K562 (cell line): Measurements from ENCODE around the gene BLID. TPM values are rescaled to one million over a fixed set of nuclear protein-coding genes. Genes with fewer than 3 reads are reported as not detected.

ENCODE experiments used
- ATAC-seq: fragments of 200-7000 bp; cut with Tn5 transposase; 3 replicates; pipeline ENCODE4 v1.9.1; 2020; ENCODE audit warnings: moderate library complexity
- BruUV-seq: library from RNA; stranded (reverse); fragments of 400-500 nt; replicated peaks from 2 replicates; lab custom pipeline; 2021; lab: Mats Ljungman, UMichigan
- CTCF ChIA-PET: fragments of 300-600 bp; formaldehyde crosslinking; extraction: SDS; loops from one replicate; lab custom pipeline; 2021; ENCODE audit warnings: low intra/inter-chr PET ratio; lab: Yijun Ruan, JAX
- POLR2A ChIA-PET: fragments of 300-600, 350-650 bp; sonication (Branson Sonifier 250); formaldehyde crosslinking; extraction: SDS; loops from one replicate; lab custom pipeline; 2021; ENCODE audit warnings: antibody characterized with exemption, inconsistent platforms; lab: Yijun Ruan, JAX
- DNase-seq, 4 experiments: peaks; one replicate each; pipeline versions ENCODE4 v3.0.0 to v3.0.0-alpha.2; 2011 to 2018; ENCODE audit warnings: low spot score in 3 of 4, mixed read lengths in 3 of 4; ENCODE audit errors: extremely low read depth in 1 of 4
- FAIRE-seq: peaks from 2 replicates; lab custom pipeline; 2011; peaks lifted over from hg19 to GRCh38; lab: Jason Lieb, UNC
- H2AFZ ChIP-seq: 2 replicates; pipeline ENCODE4 v1.6.0; 2011; ENCODE audit warnings: low read depth, low read length, control low read depth, inconsistent platforms
- H3K27ac ChIP-seq: fragments of 200-600 bp; 3 replicates; pipeline ENCODE4 v1.8.0; 2011; ENCODE audit warnings: low read depth, mild to moderate bottlenecking, control low read depth, inconsistent platforms, low read length, moderate library complexity, mixed read lengths; ENCODE audit errors: extremely low read depth
- H3K27me3 ChIP-seq, 2 experiments: fragments of 300-600 bp in 1 of 2; 2 replicates in 1 of 2; 3 replicates in 1 of 2; pipeline versions ENCODE4 v1.6.0 to v1.8.0; 2011; ENCODE audit warnings: inconsistent platforms in 2 of 2, low read length in 2 of 2, mild to moderate bottlenecking in 1 of 2, mixed read lengths in 1 of 2, moderate library complexity in 1 of 2; ENCODE audit not compliant: control insufficient read depth in 2 of 2, insufficient read depth in 2 of 2
- H3K36me3 ChIP-seq: fragments of 300-600 bp; 3 replicates; pipeline ENCODE4 v1.8.0; 2011; ENCODE audit warnings: mild to moderate bottlenecking, low read length, inconsistent platforms; ENCODE audit not compliant: control insufficient read depth, insufficient read depth
- H3K4me1 ChIP-seq, 2 experiments: fragments of 200-600 bp in 1 of 2; replicated peaks in 1 of 2; 2 replicates in 1 of 2; 3 replicates in 1 of 2; pipeline versions ENCODE4 v1.5.1 to v1.8.0; 2011; ENCODE audit warnings: inconsistent platforms in 2 of 2, low read length in 2 of 2, mild to moderate bottlenecking in 1 of 2, mixed read lengths in 1 of 2, moderate library complexity in 1 of 2; ENCODE audit not compliant: control insufficient read depth in 2 of 2, insufficient read depth in 2 of 2
- H3K4me2 ChIP-seq: 2 replicates; pipeline ENCODE4 v1.6.1; 2011; ENCODE audit warnings: low read length, control low read depth, inconsistent platforms, mixed read lengths; ENCODE audit not compliant: insufficient read depth
- H3K4me3 ChIP-seq: fragments of 200-600 bp; sonication (generic), shearing (Covaris generic); 2 replicates; pipeline ENCODE4 v1.5.1; 2016; ENCODE audit warnings: control low read depth, inconsistent platforms
- H3K79me2 ChIP-seq: fragments of 200-600 bp; 3 replicates; pipeline ENCODE4 v1.8.0; 2011; ENCODE audit warnings: low read length, inconsistent platforms; ENCODE audit not compliant: control insufficient read depth, insufficient read depth
- H3K9ac ChIP-seq, 2 experiments: 2 replicates each; pipeline versions ENCODE4 v1.6.0 to v1.6.1; 2011; ENCODE audit warnings: low read depth in 2 of 2, low read length in 2 of 2, control low read depth in 1 of 2, inconsistent platforms in 1 of 2, mild to moderate bottlenecking in 1 of 2, mixed read lengths in 1 of 2; ENCODE audit not compliant: insufficient read depth in 1 of 2
- H3K9me1 ChIP-seq: one replicate; pipeline ENCODE4 v1.6.0; 2011; ENCODE audit warnings: inconsistent platforms, mild to moderate bottlenecking, low read length, moderate library complexity; ENCODE audit not compliant: control insufficient read depth, insufficient read depth
- H3K9me3 ChIP-seq: replicated peaks from 2 replicates; pipeline ENCODE4 v1.5.1; 2011; ENCODE audit warnings: low read depth, low read length, inconsistent platforms; ENCODE audit not compliant: control insufficient read depth, insufficient read depth
- H4K20me1 ChIP-seq: replicated peaks from 2 replicates; pipeline ENCODE4 v1.6.1; 2011; ENCODE audit warnings: low read length, inconsistent platforms, mixed read lengths; ENCODE audit not compliant: control insufficient read depth, insufficient read depth
- BACH1 ChIP-seq: fragments of 200-800 bp; sonication (Bioruptor generic); IDR thresholded peaks from 2 replicates; pipeline ENCODE4 v1.6.1; 2016; ENCODE audit warnings: missing genetic modification characterization, missing compliant biosample characterization
- DNMT1 ChIP-seq: fragments of 450-650 bp; IDR thresholded peaks from 2 replicates; pipeline ENCODE4 v1.6.1; 2016; ENCODE audit warnings: antibody characterized with exemption, mild to moderate bottlenecking
- FOXJ3 ChIP-seq: sonication (generic); formaldehyde crosslinking; IDR thresholded peaks from 2 replicates; pipeline ENCODE4 v1.4.0; 2020; ENCODE audit warnings: mild to moderate bottlenecking, missing genetic modification reagents
- GABPB1 ChIP-seq: sonication (generic); formaldehyde crosslinking; IDR thresholded peaks from 2 replicates; pipeline ENCODE4 v1.8.0; 2022; ENCODE audit warnings: mild to moderate bottlenecking, missing genetic modification reagents
- MIER1 ChIP-seq: fragments of 450-650 bp; IDR thresholded peaks from 2 replicates; pipeline ENCODE4 v1.6.1; 2016; ENCODE audit warnings: antibody characterized with exemption, mild to moderate bottlenecking, low read depth
- PPARD ChIP-seq: fragments of 250-450 bp; sonication (Bioruptor Pico); IDR thresholded peaks from 2 replicates; pipeline ENCODE4 v1.8.0; 2022; ENCODE audit warnings: inconsistent platforms, mild to moderate bottlenecking, moderate library complexity
- RAD51 ChIP-seq: fragments of 450-650 bp; IDR thresholded peaks from 2 replicates; pipeline ENCODE4 v1.7.1; 2016; ENCODE audit warnings: low read depth, mild to moderate bottlenecking, borderline replicate concordance
- SAFB ChIP-seq: fragments of 200-400 bp; formaldehyde crosslinking; IDR thresholded peaks from 2 replicates; pipeline ENCODE4 v1.6.1; 2017; ENCODE audit warnings: low read depth, low read length, borderline replicate concordance
- TSC22D4 ChIP-seq: fragments of 450-650 bp; IDR thresholded peaks from 2 replicates; pipeline ENCODE4 v1.6.1; 2016; ENCODE audit warnings: missing genetic modification characterization, missing biosample characterization, control low read depth
- XRCC3 ChIP-seq: fragments of 450-650 bp; IDR thresholded peaks from 2 replicates; pipeline ENCODE4 v1.6.1; 2017; ENCODE audit warnings: mild to moderate bottlenecking, moderate library complexity
- ZFPM2 ChIP-seq: fragments of 250-450 bp; sonication (Bioruptor Pico); IDR thresholded peaks from 2 replicates; pipeline ENCODE4 v1.5.1; 2022; ENCODE audit warnings: mild to moderate bottlenecking
- ZNF175 ChIP-seq: fragments of 200-800 bp; sonication (Bioruptor generic); IDR thresholded peaks from 2 replicates; pipeline ENCODE4 v1.6.1; 2016; ENCODE audit warnings: low read depth, mild to moderate bottlenecking, missing genetic modification characterization, missing compliant biosample characterization
- ZNF384 ChIP-seq: IDR thresholded peaks from 2 replicates; pipeline ENCODE4 v1.6.1; 2012; ENCODE audit warnings: low read depth, low read length, improper control_type of control experiment
- WGBS: fragments of 100-300 bp; shearing (Covaris generic); methylation state at CpG from one replicate; pipeline ENCODE4 v1.1.6; 2016; ENCODE audit warnings: low coverage, mixed read lengths; ENCODE audit not compliant: insufficient coverage; ENCODE audit errors: missing lambda C conversion rate; 5-methylcytosine and 5-hydroxymethylcytosine counted together
- in situ Hi-C: fragments of 300-500 bp; cut with MboI; formaldehyde crosslinking; loops from 4 replicates; pipeline ENCODE4 v1.15.0; 2018; ENCODE audit warnings: inconsistent platforms, mixed read lengths
- intact Hi-C: fragments of 100-400 bp; cut with micrococcal nuclease; formaldehyde crosslinking; loops from 2 replicates; pipeline ENCODE4 v1.14.2; 2022
- polyA plus RNA-seq, 8 experiments: library from polyadenylated mRNA; depleted of rRNA in 4 of 8; stranded (reverse) in 5 of 8; unstranded in 3 of 8; fragments of >200 nt; fragmentation: Nextera tagmentation in 2 of 8; fragmentation: Illumina TruSeq in 1 of 8; extraction: Ambion mirVana in 2 of 8; extraction: Trizol in 1 of 8; gene quantifications; 2 replicates each; pipeline versions ENCODE4 v1.2.1 to v1.2.3, GENCODE V29; 2011 to 2014; ENCODE audit warnings: inconsistent platforms in 1 of 8, missing spikeins in 1 of 8
- total RNA-seq, 7 experiments: library from RNA; depleted of rRNA in 6 of 7; stranded (reverse); fragments of >200 nt in 6 of 7; fragmentation: Illumina TruSeq in 2 of 7; extraction: Trizol in 2 of 7; gene quantifications; 2 replicates each; pipeline versions ENCODE4 v1.2.1 to v1.2.3, GENCODE V29; 2011 to 2021; ENCODE audit warnings: low replicate concordance in 1 of 7
- TF ChIP-seq, protein P1 (sequence below): fragments of 450-650 bp; IDR thresholded peaks from 2 replicates; pipeline ENCODE4 v1.6.1; 2017; ENCODE audit warnings: antibody characterized with exemption
- TF ChIP-seq, protein P2 (sequence below), 2 experiments: fragments of 200-800 bp in 1 of 2; sonication (Bioruptor generic) in 1 of 2; sonication (generic) in 1 of 2; formaldehyde crosslinking in 1 of 2; IDR thresholded peaks in 1 of 2; conservative IDR thresholded peaks in 1 of 2; 2 replicates each; pipeline versions ENCODE4 v1.5.0 to v1.6.1; 2016 to 2020; ENCODE audit warnings: missing compliant biosample characterization in 1 of 2, missing genetic modification characterization in 1 of 2, missing genetic modification reagents in 1 of 2

The BLID gene
- total and polyA plus RNA-seq, 9 of the 15 experiments (the other 6 are each of a cell fraction or from before 2014, with no cell fraction given) = not detected

DNA sequence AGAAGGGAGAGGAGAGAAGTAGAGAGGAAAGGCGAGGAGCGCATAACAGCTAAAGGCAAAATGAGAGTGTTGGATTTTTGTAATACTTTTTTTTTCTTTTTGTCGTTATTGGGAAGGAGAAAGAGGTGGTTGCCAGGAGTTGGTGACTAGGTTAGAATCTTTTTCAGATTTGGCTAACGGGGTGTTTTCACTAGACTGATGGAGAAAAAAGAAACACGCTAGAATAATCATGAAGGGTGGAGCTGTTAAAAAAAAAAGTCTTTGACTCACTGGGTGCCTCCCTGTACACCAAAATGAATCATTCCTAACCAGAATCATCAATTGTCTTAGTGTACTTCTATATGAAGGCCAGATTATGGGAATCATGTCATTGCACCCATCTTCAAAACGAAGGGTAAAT is 12.7 kb downstream of the BLID start (continued):
- no peak for TF ChIP-seq ZNF175
- no peak for TF ChIP-seq MIER1
- no peak for TF ChIP-seq FOXJ3 (CRISPR knock-in tag)
- TF ChIP-seq, all 486 proteins: peak for 0

DNA sequence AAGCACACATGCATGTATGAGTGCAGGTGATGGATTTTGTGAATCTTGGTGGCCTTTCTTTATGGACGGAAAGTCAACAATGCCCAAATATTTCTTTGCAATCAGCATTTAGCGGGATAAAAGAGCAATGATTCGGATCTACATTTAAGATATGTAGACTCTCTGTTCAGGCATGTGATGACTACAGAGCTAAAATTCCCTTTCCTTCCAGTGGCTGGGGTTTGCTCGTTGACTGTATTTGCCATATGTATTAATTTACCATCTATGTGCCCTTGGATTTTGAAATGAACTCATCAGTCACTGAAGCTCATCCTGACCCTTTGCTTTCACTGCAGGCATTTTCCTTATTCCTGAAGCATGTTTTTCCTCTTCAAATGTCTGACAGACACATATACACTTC is 13.6 kb downstream of the BLID start:
- Histone ChIP-seq H3K27ac (no peak overlapping the region), H3K9me1 (no peaks in the 10 kb centered on the region), H2AFZ (no peak overlapping the region), H3K4me1 (no peaks in the 10 kb centered on the region), H3K9ac (no peak overlapping the region), H3K4me3 (no peak overlapping the region), H3K27me3 (no peaks in the 10 kb centered on the region), H3K79me2 (no peaks in the 10 kb centered on the region), H4K20me1 (no peaks in the 10 kb centered on the region), H3K9me3 (no peaks in the 10 kb centered on the region), H3K36me3 (no peaks in the 10 kb centered on the region), H3K4me2 (no peak overlapping the region)
- in situ Hi-C loops (no loop called here), intact Hi-C loops (no loop called here)
- no TSS peak for BruUV-seq
- no peak for ATAC-seq
- POLR2A ChIA-PET = no interaction called here
- no peak for DNase-seq
- no peak for FAIRE-seq
- TF ChIP-seq BACH1 (no peak), ZFPM2 (CRISPR knock-in tag) (no peak), TSC22D4 (tag) (no peak), DNMT1 (no peak), SAFB (no peak), XRCC3 (no peak), ZNF384 (no peak), PPARD (CRISPR knock-in tag) (no peak), GABPB1 (CRISPR knock-in tag) (no peak), RAD51 (no peak)
- TF ChIP-seq, protein P1, sequence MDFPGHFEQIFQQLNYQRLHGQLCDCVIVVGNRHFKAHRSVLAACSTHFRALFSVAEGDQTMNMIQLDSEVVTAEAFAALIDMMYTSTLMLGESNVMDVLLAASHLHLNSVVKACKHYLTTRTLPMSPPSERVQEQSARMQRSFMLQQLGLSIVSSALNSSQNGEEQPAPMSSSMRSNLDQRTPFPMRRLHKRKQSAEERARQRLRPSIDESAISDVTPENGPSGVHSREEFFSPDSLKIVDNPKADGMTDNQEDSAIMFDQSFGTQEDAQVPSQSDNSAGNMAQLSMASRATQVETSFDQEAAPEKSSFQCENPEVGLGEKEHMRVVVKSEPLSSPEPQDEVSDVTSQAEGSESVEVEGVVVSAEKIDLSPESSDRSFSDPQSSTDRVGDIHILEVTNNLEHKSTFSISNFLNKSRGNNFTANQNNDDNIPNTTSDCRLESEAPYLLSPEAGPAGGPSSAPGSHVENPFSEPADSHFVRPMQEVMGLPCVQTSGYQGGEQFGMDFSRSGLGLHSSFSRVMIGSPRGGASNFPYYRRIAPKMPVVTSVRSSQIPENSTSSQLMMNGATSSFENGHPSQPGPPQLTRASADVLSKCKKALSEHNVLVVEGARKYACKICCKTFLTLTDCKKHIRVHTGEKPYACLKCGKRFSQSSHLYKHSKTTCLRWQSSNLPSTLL = no peak
- TF ChIP-seq, protein P2, sequence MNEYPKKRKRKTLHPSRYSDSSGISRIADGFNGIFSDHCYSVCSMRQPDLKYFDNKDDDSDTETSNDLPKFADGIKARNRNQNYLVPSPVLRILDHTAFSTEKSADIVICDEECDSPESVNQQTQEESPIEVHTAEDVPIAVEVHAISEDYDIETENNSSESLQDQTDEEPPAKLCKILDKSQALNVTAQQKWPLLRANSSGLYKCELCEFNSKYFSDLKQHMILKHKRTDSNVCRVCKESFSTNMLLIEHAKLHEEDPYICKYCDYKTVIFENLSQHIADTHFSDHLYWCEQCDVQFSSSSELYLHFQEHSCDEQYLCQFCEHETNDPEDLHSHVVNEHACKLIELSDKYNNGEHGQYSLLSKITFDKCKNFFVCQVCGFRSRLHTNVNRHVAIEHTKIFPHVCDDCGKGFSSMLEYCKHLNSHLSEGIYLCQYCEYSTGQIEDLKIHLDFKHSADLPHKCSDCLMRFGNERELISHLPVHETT (CRISPR knock-in tag; conservative IDR thresholded peaks at IDR 0.05 in 1 of 2, IDR thresholded peaks at IDR 0.05 in 1 of 2) = no peak
- whole genome bisulfite sequencing = 0% methylated on average over 4 of the region's 4 CpGs
- CTCF ChIA-PET = no interaction called here
